ENCODE data around the gene CARM1.
"Not testable (repeated sequence)": the region's sequence is repeated elsewhere in the genome, so short reads cannot be mapped to it uniquely, and the experiment has no call there.

The CARM1 gene

DNA sequence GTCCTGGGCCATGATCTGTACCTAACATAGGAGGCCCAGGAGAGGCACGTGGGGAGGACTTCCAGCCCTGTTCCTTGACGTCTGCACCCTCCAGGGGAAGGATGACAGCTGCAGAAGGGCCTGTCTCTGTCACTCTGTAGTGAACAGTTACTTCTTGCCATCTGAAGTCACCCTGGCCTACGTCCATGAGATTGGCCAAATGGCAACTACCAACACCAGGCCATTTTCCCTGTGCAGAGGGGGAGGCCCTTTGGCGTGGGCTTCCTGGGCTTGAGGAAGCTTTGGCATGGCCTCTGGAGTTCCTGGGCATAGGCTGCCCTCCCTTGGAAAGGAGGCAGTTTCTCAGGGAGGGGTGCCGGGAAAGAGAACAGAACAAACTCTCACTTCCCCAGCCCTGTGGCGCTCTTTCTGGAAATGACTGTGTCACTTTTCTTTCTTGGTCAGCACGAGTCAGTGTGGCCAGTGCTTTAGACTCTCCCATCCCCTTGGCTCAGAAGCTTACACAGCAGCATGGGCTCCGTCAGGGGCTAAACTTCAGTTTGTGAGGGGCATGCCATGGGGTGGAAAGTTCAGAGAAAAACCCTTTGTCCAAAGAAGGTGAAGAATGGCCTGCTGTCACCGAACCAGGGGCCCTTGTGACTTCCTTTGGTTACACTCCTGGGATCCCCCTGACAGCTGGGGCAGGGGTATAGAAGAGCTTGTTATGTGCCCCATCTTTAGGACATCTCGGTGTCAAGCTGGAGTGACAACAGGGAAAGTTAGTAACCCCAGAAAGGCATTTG, 5.3 kb downstream of the CARM1 start:
- no peaks in the 10 kb centered on the region for H3K27me3 Mint-ChIP-seq
- ATAC-seq (replicated peaks): peak; percentile 88 to 89

GRCh38 chr19:10877608-10878007, 6.3 kb downstream of the CARM1 start:
- H3K9me3 Mint-ChIP-seq; H3K27me3 Mint-ChIP-seq; DNase-seq; ATAC-seq (replicated peaks): not testable (repeated sequence)
- H3K4me1 Mint-ChIP-seq: peaks cover 41 to 65% of the 10 kb centered on the region in 2 donors
- H3K27ac Mint-ChIP-seq: peak overlapping the region; percentile 93
- peak overlapping the region; percentile 64 to 69 for H3K4me3 Mint-ChIP-seq
- peaks cover 14 to 35% of the 10 kb centered on the region in 2 donors for H3K36me3 Mint-ChIP-seq

More for the DNA sequence above, 5.3 kb downstream of the CARM1 start:
- Mint-ChIP-seq H3K4me3 (peak overlapping the region; percentile 59 to 71), H3K36me3 (peaks cover 14 to 31% of the 10 kb centered on the region in 2 donors), H3K9me3 (peaks cover 0 to 4% of the 10 kb centered on the region in 2 donors), H3K4me1 (peaks cover 41 to 70% of the 10 kb centered on the region in 2 donors), H3K27ac (peak overlapping the region; percentile 89)
- peak; percentile 76 for DNase-seq

- H3K9me3 Mint-ChIP-seq: peaks cover 0 to 4% of the 10 kb centered on the region in 2 donors
- peaks cover 38 to 59% of the 10 kb centered on the region in 2 donors for H3K4me1 Mint-ChIP-seq
- H3K4me3 Mint-ChIP-seq: peak overlapping the region; percentile 64 to 69
- DNase-seq (no peak), ATAC-seq (replicated peaks) (peak in 1 of 2 donors; percentile 15)
- H3K27ac Mint-ChIP-seq: peak overlapping the region; percentile 93
- peaks cover 14 to 32% of the 10 kb centered on the region in 2 donors for H3K36me3 Mint-ChIP-seq
- no peaks in the 10 kb centered on the region for H3K27me3 Mint-ChIP-seq
Measured at GRCh38 chr19:10878253-10878652, 6.9 kb downstream of the CARM1 start.

DNA sequence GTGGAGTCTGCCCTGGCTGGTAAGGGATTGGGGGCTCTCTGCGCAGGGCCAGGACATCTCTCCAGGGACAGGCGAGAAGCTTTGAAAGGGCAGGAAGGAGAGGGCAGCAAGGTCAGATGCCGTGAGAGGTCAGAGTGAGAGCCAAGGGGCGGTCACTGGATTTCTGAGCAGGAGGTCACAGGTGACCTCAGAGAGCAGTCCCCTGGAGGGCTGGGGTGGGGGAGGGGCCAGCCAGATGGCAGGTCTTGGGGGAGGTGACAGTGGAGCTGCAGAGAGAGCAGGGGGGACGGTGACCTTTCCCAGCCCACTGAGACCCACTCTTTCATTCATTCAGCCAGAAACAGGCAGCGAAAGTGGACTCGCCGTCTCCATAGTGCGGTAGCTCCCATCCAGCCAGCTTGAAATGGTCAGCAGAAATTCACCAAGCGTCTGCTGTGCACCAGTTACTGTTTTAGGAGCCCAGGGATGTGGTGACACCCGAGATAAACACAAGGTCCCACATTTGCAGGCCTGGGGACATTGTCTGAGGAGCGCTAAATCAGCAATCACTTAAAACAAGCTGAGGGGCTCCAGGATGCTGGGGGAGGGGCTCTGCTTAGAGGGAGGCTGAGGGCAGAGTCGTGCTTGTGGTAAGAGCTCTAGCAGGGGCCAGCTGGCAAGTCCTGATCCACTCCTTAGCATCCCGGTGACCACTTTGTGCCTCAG, 10.2 kb downstream of the CARM1 start:
- DNase-seq (no peak), ATAC-seq (replicated peaks) (no peak)
- no peaks in the 10 kb centered on the region for H3K27me3 Mint-ChIP-seq
- H3K4me3 Mint-ChIP-seq: no peak overlapping the region
- peaks cover 0 to 4% of the 10 kb centered on the region in 2 donors for H3K9me3 Mint-ChIP-seq
- H3K4me1 Mint-ChIP-seq: peaks cover 29 to 42% of the 10 kb centered on the region in 2 donors
- H3K36me3 Mint-ChIP-seq: peaks cover 9 to 28% of the 10 kb centered on the region in 2 donors
- H3K27ac Mint-ChIP-seq: peak overlapping the region; percentile 31

DNA sequence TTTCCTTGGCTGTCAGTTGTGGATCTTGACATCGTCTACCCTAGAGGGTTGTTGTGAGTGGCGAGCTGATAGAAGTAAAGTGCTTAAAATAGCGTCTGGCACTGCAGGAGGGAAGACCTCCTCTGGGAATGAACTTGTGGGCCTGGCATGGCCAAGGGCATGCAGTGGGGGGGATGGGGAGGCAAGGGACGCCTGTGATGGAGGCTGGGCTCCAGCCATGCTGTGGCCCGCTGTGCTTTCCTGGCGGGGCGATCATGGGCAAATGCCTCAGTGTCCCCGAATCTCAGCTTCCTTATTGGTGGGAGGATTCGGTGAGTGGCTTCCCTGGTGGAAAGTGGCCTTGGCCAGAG, 10.7 kb downstream of the CARM1 start:
- DNase-seq (no peak), ATAC-seq (replicated peaks) (no peak)
- peaks cover 0 to 4% of the 10 kb centered on the region in 2 donors for H3K9me3 Mint-ChIP-seq
- H3K4me1 Mint-ChIP-seq: peaks cover 25 to 40% of the 10 kb centered on the region in 2 donors
- no peak overlapping the region for H3K4me3 Mint-ChIP-seq
- peaks cover 9 to 26% of the 10 kb centered on the region in 2 donors for H3K36me3 Mint-ChIP-seq
- H3K27me3 Mint-ChIP-seq: no peaks in the 10 kb centered on the region
- H3K27ac Mint-ChIP-seq: no peak overlapping the region

DNA sequence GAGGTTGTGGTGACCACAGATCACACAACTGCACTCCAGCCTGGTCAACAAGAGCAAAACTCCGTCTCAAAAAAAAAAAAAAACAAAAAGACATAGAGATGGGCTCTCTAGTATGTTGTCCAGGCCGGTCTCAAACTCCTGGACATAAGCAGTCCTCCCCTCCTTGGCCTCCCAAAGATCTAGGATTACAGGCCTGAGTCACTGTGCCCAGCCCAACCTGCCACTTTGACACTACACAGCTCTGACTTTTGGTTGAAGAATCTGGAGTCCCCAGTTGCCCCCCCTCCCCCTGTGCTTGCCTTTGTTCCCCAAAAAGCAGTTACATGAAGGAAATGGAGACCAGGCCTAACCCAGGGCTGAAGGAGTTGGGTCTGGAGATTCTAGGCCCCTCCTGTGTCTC, 12.9 kb downstream of the CARM1 start:
- Mint-ChIP-seq H3K27ac (no peak overlapping the region), H3K4me3 (no peak overlapping the region)

DNA sequence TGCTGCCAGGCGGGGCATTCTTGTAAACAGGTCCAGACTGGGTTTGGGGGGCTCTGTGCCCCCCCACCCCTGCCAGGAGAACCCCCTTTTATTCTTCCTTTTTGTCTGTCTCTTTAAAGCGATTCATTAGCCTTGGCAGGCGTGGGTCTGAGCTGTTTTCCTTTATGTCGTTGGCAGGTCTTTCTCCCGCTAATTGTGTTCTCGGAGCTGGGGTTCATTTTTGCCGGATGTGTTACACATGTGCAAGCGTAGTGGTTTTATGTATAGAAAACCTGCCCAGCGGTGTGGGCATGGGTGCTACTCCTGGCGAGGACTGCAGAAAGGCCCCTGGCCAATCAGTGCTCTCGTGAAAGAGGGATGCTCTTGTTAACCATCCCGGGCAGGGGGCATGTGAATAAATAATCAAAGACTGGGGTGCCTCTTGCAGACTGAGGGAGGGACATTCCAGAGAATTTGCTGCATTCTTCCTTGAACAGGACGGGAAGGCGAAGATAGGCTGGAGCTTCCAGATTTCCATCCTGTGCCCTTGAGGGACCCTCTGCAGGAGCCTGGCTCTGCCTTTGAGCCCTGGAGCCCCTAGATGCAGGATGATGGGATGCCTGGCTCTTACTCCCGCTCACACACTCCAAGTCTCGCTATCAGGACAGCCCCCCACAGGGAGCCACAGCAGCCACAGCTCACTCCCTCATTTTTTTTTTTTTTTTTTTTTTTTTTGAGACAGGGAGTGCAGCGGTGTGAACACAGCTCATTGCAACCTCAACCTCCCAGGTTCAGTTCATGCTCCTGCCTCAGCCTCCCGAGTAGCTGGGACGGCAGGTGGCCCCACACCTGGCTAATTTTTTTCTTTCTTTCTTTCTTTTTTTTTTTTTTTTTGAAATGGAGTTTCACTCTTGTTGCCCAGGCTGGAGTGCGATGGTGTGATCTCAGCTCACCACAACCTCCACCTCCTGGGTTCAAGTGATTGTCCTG, 14.1 kb downstream of the CARM1 start:
- no peak for ATAC-seq (replicated peaks)
- H3K9me3 Mint-ChIP-seq: no peaks in the 10 kb centered on the region
- H3K27ac Mint-ChIP-seq: peak overlapping the region; percentile 69
- peaks cover 8 to 21% of the 10 kb centered on the region in 2 donors for H3K36me3 Mint-ChIP-seq
- H3K27me3 Mint-ChIP-seq: no peaks in the 10 kb centered on the region
- H3K4me1 Mint-ChIP-seq: peaks cover 16 to 34% of the 10 kb centered on the region in 2 donors
- H3K4me3 Mint-ChIP-seq: no peak overlapping the region
- no peak for DNase-seq

More for the DNA sequence above, 12.9 kb downstream of the CARM1 start:
- H3K36me3 Mint-ChIP-seq: peaks cover 11 to 23% of the 10 kb centered on the region in 2 donors
- DNase-seq (no peak), ATAC-seq (replicated peaks) (no peak)
- peaks cover 0 to under 1% of the 10 kb centered on the region in 2 donors for H3K9me3 Mint-ChIP-seq
- peaks cover 17 to 38% of the 10 kb centered on the region in 2 donors for H3K4me1 Mint-ChIP-seq
- H3K27me3 Mint-ChIP-seq: no peaks in the 10 kb centered on the region

- DNase-seq (no peak), ATAC-seq (replicated peaks) (no peak)
- Mint-ChIP-seq H3K4me3 (no peak overlapping the region), H3K27me3 (no peaks in the 10 kb centered on the region), H3K9me3 (no peaks in the 10 kb centered on the region), H3K4me1 (peaks cover 13 to 29% of the 10 kb centered on the region in 2 donors), H3K27ac (peak overlapping the region; percentile 56), H3K36me3 (peaks cover 3 to 18% of the 10 kb centered on the region in 2 donors)
Measured at GRCh38 chr19:10887616-10888367, 16.4 kb downstream of the CARM1 start.

DNA sequence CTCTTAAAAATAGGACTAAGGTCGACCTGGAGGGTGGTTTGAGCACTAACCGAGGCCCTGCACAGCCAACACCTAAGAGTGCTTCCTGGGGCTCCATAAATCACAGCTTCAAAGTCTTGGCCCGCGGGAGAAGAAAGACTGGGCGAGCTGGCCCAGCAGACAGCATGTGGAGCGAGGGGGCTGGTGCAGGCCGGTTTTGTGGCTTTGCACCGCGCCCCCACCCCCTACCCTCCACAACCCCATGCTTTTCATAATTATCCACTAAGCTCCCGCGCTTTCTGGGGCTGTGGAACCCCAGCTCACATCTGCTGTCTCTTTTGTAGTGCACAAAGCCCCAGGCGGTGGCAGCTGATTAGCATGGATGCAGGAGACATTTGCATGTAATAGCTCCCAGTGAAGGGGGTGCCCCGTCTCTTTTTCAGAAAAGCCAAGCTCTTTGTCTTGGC, 17.1 kb downstream of the CARM1 start:
- Mint-ChIP-seq H3K4me1 (peaks cover 11 to 29% of the 10 kb centered on the region in 2 donors), H3K27ac (no peak overlapping the region), H3K36me3 (peaks cover 3 to 18% of the 10 kb centered on the region in 2 donors), H3K9me3 (no peaks in the 10 kb centered on the region), H3K4me3 (no peak overlapping the region), H3K27me3 (no peaks in the 10 kb centered on the region)
- ATAC-seq (replicated peaks): peak; percentile 46 to 57
- DNase-seq: no peak

- no peaks in the 10 kb centered on the region for H3K9me3 Mint-ChIP-seq
- no peak overlapping the region for H3K4me3 Mint-ChIP-seq
- no peak overlapping the region for H3K27ac Mint-ChIP-seq
- peaks cover 7 to 22% of the 10 kb centered on the region in 2 donors for H3K36me3 Mint-ChIP-seq
- ATAC-seq (replicated peaks) (no peak), DNase-seq (no peak)
- H3K4me1 Mint-ChIP-seq: peaks cover 13 to 35% of the 10 kb centered on the region in 2 donors
- H3K27me3 Mint-ChIP-seq: no peaks in the 10 kb centered on the region
Measured at GRCh38 chr19:10889880-10890279, 18.5 kb downstream of the CARM1 start.

DNA sequence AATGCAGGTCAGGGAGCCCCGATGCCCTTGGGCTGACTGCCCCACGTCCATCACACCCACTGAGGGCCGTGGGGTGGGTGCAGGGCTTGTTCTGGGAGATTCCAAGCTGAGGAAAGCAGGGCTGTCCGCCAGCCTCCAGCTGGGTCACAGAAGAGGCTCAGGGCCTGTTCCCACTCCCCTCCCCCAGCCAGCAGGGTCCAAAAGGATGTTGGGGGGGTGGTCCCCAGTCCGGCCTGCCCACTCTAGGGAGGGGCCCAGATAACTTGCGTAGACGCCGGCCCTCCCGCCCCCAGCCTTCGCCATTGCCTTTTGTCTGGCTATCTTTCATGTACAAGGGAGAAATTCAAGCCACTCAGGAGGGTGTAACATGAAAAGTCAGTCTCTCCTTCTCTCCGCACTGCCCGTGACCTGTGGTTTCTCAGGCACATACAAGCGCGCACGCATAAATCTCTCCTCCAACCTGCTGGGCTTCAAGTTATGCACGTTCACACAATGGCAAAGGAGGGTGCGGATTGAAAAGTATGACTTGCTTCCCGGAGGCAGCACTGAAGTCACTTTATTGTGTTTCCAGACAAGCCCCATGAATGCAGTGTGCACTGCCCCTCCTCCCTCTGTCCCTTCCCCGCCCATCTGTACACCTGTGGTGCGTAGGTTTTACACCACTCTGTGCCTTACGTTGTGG, 20.2 kb downstream of the CARM1 start:
- DNase-seq: no peak
- Mint-ChIP-seq H3K4me1 (peaks cover 14 to 37% of the 10 kb centered on the region in 2 donors), H3K27me3 (no peaks in the 10 kb centered on the region), H3K27ac (no peak overlapping the region), H3K4me3 (no peak overlapping the region), H3K9me3 (no peaks in the 10 kb centered on the region), H3K36me3 (peaks cover 8 to 20% of the 10 kb centered on the region in 2 donors)
- ATAC-seq (replicated peaks): no peak

DNA sequence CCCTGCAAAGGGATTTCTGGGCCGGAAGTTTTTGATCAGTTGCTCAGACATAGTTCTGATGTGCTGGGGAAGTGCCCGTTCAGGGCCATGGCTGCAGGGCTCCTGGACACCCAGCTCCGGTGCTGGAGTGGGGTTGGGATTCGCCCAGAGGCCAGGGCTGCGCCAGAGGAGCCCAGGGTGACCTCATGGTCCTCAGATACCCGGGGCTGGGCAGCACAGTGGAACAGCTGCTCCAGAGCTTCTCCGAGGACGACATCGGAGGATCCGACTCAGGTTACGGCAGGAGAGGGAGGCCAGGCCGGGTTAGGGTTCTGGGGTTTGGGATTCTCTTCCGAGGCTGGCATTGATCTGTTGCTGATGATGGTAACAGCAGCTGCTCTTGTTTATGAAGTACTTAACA, 20.9 kb downstream of the CARM1 start:
- DNase-seq (no peak), ATAC-seq (replicated peaks) (no peak)
- Mint-ChIP-seq H3K9me3 (no peaks in the 10 kb centered on the region), H3K4me3 (no peak overlapping the region), H3K27me3 (no peaks in the 10 kb centered on the region), H3K4me1 (peaks cover 14 to 40% of the 10 kb centered on the region in 2 donors), H3K27ac (no peak overlapping the region), H3K36me3 (peaks cover 8 to 22% of the 10 kb centered on the region in 2 donors)

DNA sequence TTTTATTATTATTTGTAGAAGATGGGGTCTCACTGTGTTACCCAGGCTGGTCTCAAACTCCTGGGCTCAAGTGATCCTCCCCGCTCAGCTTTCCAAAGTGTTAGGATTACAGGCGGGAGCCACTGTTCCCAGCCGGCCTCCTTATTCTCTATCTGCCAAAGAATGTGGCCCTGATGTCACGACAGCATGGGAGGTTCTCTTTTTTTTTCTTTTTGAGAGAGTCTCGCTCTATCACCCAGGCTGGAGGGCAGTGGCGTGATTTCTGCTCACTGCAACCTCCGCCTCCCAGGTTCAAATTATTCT, 23.5 kb downstream of the CARM1 start:
- H3K4me3 Mint-ChIP-seq: no peak overlapping the region
- H3K27me3 Mint-ChIP-seq: no peaks in the 10 kb centered on the region
- H3K4me1 Mint-ChIP-seq: peaks cover 12 to 34% of the 10 kb centered on the region in 2 donors
- H3K9me3 Mint-ChIP-seq: no peaks in the 10 kb centered on the region
- H3K36me3 Mint-ChIP-seq: peaks cover 5 to 28% of the 10 kb centered on the region in 2 donors
- ATAC-seq (replicated peaks) (no peak), DNase-seq (no peak)
- H3K27ac Mint-ChIP-seq: no peak overlapping the region
